Activated naive CD8-positive, alpha-beta T cell treated with anti-CD3 and anti-CD28 coated beads, Interleukin-2, amount 50 U/mL, for 24 hours (primary cell): ENCODE results near the gene DSTN.
A peak's percentile ranks its signal among the peaks of the same experiment; 100 is the strongest.

ENCODE experiments used
- ATAC-seq: fragments of 150-1000 bp; cut with Tn5 transposase; one replicate; pipeline ENCODE4 v1.10.0; 2021
- DNase-seq: peaks from one replicate; pipeline ENCODE4 v3.0.0; 2021
- H3K27ac Mint-ChIP-seq: one replicate; pipeline ENCODE4 v1.8.0; 2021; ENCODE audit warnings: mild to moderate bottlenecking, mixed read lengths
- H3K27me3 Mint-ChIP-seq: one replicate; pipeline ENCODE4 v1.8.0; 2021; ENCODE audit warnings: mixed read lengths
- H3K36me3 Mint-ChIP-seq: one replicate; pipeline ENCODE4 v1.8.0; 2021; ENCODE audit warnings: low read depth, mixed read lengths
- H3K4me1 Mint-ChIP-seq: one replicate; pipeline ENCODE4 v1.8.0; 2021; ENCODE audit warnings: mixed read lengths
- H3K4me3 Mint-ChIP-seq: one replicate; pipeline ENCODE4 v1.8.0; 2021; ENCODE audit warnings: mild to moderate bottlenecking, moderate library complexity, mixed read lengths
- H3K9me3 Mint-ChIP-seq: one replicate; pipeline ENCODE4 v1.8.0; 2021; ENCODE audit warnings: mixed read lengths

The DSTN gene

GRCh38 chr20:17616480-17617211, 46.8 kb downstream of the DSTN start:
- H3K9me3 Mint-ChIP-seq: no peaks in the 10 kb centered on the region
- no peaks in the 10 kb centered on the region for H3K36me3 Mint-ChIP-seq
- peaks cover 13% of the 10 kb centered on the region for H3K4me1 Mint-ChIP-seq
- H3K27ac Mint-ChIP-seq: no peak overlapping the region
- no peak for ATAC-seq
- no peaks in the 10 kb centered on the region for H3K27me3 Mint-ChIP-seq
- no peak for DNase-seq
- H3K4me3 Mint-ChIP-seq: no peak overlapping the region

DNA sequence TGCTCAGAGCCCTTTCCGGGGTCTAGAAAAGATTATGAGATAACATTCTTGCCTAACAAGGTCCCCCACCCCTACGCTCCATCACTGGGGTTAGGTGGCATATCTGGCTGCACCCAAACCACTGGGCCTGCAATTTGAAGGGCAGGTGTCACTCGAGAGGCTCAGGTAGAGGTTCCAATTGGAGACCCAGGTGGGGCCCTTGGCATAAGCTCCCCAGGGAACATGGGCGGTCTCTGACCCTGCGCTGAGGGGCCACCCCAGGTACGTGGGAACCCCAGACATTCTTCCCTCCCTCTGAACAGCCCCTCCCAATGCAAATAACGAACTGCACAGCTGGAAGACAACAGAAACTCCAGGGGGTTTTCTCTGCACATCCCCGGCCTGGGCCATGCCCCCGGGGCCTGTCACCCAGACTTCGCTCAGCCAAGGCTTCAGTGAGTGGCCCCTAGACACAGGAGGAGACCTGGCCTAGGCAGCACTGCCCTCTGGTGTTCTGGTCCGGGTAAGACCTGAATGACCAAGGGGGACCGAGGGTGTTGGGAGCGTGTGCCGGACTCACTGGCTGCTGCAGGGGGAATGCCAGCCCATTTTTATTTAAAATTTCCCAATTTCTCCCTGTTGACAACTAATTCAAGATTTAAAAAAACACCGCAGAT, 47.5 kb downstream of the DSTN start:
- no peaks in the 10 kb centered on the region for H3K27me3 Mint-ChIP-seq
- peak; percentile 60 for DNase-seq
- peak; percentile 44 for ATAC-seq
- no peak overlapping the region for H3K4me3 Mint-ChIP-seq
- H3K4me1 Mint-ChIP-seq: peaks cover 6% of the 10 kb centered on the region
- H3K9me3 Mint-ChIP-seq: no peaks in the 10 kb centered on the region
- no peak overlapping the region for H3K27ac Mint-ChIP-seq
- H3K36me3 Mint-ChIP-seq: no peaks in the 10 kb centered on the region

DNA sequence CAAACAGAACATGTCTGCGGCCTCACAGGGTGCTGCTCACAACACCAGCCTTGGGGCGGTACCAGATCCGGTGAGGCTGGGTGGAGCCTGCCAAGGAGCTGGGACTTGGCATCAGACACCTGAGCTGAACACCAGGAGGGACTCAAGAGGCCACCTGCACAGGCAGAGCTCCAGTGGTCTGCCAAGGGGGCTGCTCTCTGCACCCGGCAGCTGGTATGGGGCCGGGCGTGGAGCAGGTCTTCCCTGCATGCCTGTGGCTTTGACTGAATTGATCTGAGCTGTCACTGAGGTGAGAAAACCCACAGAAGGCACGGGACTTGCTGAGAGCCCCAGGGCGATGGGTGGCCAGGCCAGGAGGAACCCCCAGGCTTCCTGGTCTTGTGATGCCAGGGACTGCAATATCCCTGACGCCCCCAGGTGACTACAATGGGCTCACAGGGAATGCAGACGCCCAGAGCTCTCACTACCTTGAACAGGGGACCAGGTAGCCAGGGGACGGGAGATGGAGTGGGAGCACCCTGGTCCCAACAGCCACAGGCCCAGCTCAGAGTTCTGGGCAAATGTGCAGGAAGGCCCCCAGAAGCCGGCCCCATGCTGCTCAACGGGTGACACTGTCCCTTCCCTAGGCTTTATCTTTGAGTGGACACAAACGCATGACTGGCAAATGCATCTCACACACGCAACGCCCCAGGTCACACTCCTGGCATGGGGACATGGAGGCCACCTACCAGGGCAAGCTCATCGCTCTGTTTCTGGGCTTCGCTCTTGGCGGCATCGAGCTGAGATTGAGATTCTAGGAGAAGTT, 48.2 kb downstream of the DSTN start:
- DNase-seq (no peak), ATAC-seq (no peak)
- Mint-ChIP-seq H3K4me3 (no peak overlapping the region), H3K4me1 (no peaks in the 10 kb centered on the region), H3K27ac (no peak overlapping the region), H3K27me3 (no peaks in the 10 kb centered on the region), H3K36me3 (no peaks in the 10 kb centered on the region), H3K9me3 (no peaks in the 10 kb centered on the region)

- H3K27me3 Mint-ChIP-seq: no peaks in the 10 kb centered on the region
- no peaks in the 10 kb centered on the region for H3K9me3 Mint-ChIP-seq
- no peaks in the 10 kb centered on the region for H3K4me1 Mint-ChIP-seq
- H3K36me3 Mint-ChIP-seq: no peaks in the 10 kb centered on the region
- ATAC-seq (no peak), DNase-seq (no peak)
- H3K27ac Mint-ChIP-seq: no peak overlapping the region
- no peak overlapping the region for H3K4me3 Mint-ChIP-seq
These were observed 48.8 kb downstream of the DSTN start for GRCh38 chr20:17618673-17619013.

GRCh38 chr20:17619351-17620093, 49.6 kb downstream of the DSTN start:
- Mint-ChIP-seq H3K9me3 (no peaks in the 10 kb centered on the region), H3K27me3 (no peaks in the 10 kb centered on the region), H3K4me3 (no peak overlapping the region), H3K4me1 (no peaks in the 10 kb centered on the region), H3K27ac (no peak overlapping the region), H3K36me3 (peaks cover 2% of the 10 kb centered on the region)
- DNase-seq: no peak
- ATAC-seq: no peak

DNA sequence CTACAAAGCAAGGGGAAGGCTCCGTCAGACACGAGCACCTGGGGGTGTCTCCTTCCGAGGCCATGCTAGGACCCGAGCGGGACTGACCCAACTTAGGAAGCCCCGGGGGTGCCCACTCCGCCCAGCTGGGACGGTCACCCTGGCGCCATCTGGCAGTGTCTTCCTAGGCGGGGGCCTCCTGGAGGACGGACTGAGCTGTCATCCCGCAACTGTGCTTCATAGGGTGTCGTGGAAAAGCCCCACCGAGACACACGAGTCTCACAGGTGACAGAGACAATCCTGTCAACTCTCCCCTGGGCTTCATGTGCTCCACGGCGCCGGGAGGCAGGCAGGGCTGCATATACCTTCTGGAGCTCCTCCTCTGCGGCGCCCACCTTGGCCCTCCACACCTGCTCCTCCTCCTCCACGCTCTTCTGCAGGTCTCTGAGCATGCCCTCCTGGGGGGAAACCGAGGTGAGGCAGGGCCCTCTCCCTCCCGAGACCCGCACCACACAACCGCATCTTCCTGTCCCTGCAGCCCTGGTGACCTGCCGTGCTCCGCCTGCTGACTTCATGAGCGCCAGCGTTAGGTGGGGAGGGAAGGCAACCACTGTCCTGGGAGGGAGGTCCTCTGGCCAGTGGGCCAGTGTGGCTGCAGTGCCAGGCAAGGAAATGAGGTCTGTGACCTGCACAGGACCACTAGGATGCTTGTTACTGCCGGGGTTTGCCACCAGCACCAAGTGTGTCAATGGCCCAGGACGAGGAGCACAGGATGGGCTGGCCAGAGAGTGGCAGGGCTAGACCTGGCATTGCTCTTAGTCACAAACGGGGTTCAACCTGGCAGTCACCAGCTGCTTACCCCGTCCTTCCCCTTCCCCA, 50.7 kb downstream of the DSTN start:
- Mint-ChIP-seq H3K4me3 (no peak overlapping the region), H3K9me3 (no peaks in the 10 kb centered on the region), H3K4me1 (no peaks in the 10 kb centered on the region), H3K27me3 (no peaks in the 10 kb centered on the region), H3K27ac (no peak overlapping the region), H3K36me3 (peaks cover 2% of the 10 kb centered on the region)
- ATAC-seq (no peak), DNase-seq (no peak)

DNA sequence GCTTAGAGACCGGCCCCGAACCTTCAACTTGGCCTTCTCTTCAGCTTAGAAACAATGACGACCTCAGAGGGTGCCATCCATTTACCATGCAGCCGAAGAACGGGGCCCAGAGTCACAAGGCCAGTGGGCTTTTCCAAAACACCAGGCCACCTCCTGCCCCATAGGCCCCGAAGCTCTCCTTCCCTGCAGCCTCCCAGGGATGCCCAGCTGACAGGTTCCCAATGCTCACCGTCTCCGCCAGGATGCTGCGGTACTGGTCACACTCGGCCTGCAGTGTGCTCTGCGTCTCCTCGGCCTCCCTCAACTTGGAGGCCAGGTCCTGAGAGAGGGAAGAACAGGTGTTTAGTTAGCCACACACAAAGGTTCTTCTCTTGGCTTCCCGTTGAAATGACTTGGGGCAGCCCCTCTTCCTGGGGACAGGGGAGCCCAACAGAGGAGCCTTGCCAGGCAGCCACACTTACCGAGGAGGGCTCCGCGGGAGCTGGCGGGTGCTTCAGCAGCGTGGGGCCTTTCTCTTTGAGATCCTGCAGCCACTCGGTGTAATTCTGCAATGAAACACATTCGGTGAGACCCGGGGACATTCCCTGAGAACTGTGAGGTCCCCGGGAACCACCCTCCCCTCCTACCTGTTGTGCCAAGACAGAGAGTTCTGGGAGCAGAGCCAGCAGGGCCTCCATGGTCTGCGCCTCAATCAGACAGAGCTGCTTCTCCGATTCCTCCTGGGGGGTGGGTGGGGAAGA, 51.5 kb downstream of the DSTN start:
- peaks cover 2% of the 10 kb centered on the region for H3K36me3 Mint-ChIP-seq
- no peak overlapping the region for H3K4me3 Mint-ChIP-seq
- no peaks in the 10 kb centered on the region for H3K9me3 Mint-ChIP-seq
- ATAC-seq: no peak
- no peaks in the 10 kb centered on the region for H3K27me3 Mint-ChIP-seq
- DNase-seq: no peak
- no peak overlapping the region for H3K27ac Mint-ChIP-seq
- H3K4me1 Mint-ChIP-seq: no peaks in the 10 kb centered on the region

GRCh38 chr20:17622086-17622850, 52.4 kb downstream of the DSTN start:
- no peak overlapping the region for H3K4me3 Mint-ChIP-seq
- no peak overlapping the region for H3K27ac Mint-ChIP-seq
- H3K27me3 Mint-ChIP-seq: no peaks in the 10 kb centered on the region
- H3K9me3 Mint-ChIP-seq: no peaks in the 10 kb centered on the region
- peaks cover 2% of the 10 kb centered on the region for H3K36me3 Mint-ChIP-seq
- ATAC-seq: no peak
- DNase-seq: no peak
- H3K4me1 Mint-ChIP-seq: no peaks in the 10 kb centered on the region

DNA sequence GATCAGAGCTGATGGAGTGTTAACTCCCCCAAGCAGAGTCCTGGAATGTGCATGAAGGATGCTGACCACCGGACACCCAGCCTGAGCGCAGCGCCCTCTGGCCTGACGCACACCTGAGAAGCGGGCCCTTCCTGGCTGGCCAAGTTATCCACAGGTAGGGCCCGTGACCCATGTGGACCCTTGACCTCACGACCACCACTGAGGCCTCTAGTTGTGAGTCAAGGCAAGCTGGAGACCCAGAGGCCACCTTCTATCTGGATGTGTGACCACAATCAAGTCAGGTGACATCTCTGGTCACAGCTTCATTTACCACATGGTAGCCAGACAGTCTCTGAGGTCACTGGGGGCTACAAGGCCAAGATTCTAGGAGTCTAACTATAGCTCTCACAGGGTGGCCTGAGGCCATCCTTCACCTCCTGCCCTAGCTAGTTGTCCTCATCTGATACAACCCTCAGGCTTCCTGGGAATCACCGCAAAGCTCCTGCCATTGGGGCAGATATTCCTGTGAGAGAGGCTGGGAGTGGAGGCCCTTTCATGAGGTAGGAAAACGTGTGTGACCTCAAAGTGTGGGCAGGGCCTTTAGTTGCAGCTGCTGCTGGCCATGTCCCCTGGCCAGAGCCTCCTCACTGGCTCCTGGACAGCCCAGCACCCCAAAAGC, 53.1 kb downstream of the DSTN start:
- ATAC-seq: no peak
- Mint-ChIP-seq H3K36me3 (peaks cover 2% of the 10 kb centered on the region), H3K9me3 (no peaks in the 10 kb centered on the region), H3K4me1 (no peaks in the 10 kb centered on the region), H3K4me3 (no peak overlapping the region), H3K27me3 (no peaks in the 10 kb centered on the region), H3K27ac (no peak overlapping the region)
- no peak for DNase-seq

- no peaks in the 10 kb centered on the region for H3K4me1 Mint-ChIP-seq
- no peaks in the 10 kb centered on the region for H3K9me3 Mint-ChIP-seq
- H3K27me3 Mint-ChIP-seq: no peaks in the 10 kb centered on the region
- H3K36me3 Mint-ChIP-seq: peaks cover 2% of the 10 kb centered on the region
- H3K27ac Mint-ChIP-seq: no peak overlapping the region
- ATAC-seq: no peak
- H3K4me3 Mint-ChIP-seq: no peak overlapping the region
- DNase-seq: no peak
These were observed 54.2 kb downstream of the DSTN start for GRCh38 chr20:17624070-17624469.

DNA sequence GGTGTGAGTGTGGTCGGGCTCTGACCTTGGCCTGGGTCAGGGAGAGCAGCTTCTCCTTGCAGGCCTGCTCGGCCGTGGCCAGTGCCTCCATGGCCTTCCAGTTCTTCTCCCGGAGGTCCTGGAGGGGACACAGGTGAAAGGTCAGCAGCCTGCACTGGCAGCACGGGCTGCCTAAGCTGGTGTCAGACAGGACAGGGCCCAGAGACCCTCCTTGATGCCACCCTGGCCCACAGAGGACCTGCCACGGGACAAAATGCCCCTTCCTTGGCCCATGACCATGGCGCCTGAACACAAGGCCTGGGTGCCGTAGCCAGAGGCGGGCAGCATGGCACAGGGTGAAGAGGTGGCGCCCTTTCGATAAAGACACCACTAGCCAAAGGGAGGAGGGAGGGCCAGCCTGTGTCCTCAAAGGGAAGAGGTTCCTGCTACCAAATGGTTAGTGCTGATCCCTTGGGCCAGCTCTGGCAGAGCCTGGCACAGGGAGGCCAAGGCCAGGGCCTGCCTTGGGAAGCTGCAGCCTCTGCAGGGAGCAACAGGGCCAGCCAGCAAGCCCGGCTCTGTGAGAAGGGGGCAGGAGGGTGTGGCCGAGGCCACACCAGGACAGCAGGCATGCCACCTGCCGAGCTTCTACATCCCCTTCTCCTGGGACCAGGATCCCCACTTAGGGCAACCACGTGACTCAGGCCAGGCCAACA, 54.8 kb downstream of the DSTN start:
- Mint-ChIP-seq H3K36me3 (peaks cover 2% of the 10 kb centered on the region), H3K4me3 (no peak overlapping the region), H3K27ac (no peak overlapping the region), H3K9me3 (no peaks in the 10 kb centered on the region), H3K27me3 (no peaks in the 10 kb centered on the region), H3K4me1 (no peaks in the 10 kb centered on the region)
- no peak for ATAC-seq
- no peak for DNase-seq
